B cell (primary cell): ENCODE results near the gene TPRN. TPM values are rescaled to one million over a fixed set of nuclear protein-coding genes. Genes with fewer than 3 reads are reported as not detected.

Experiments used
- ATAC-seq: fragments of 200-7000 bp; cut with Tn5 transposase; one replicate; pipeline ENCODE4 v1.10.0; 2021; ENCODE audit warnings: low read depth, mild to moderate bottlenecking, moderate number of reproducible peaks, moderate library complexity
- CTCF ChIA-PET: fragments of 350-600 bp; sonication (Branson Sonifier 250); formaldehyde crosslinking; loops from one replicate; lab custom pipeline; 2021; ENCODE audit warnings: antibody characterized with exemption, inconsistent platforms; lab: Charles Lee
- POLR2A ChIA-PET: fragments of 350-600 bp; sonication (Branson Sonifier 250); formaldehyde crosslinking; loops from one replicate; lab custom pipeline; 2021; ENCODE audit warnings: antibody characterized with exemption; lab: Charles Lee
- DNase-seq: peaks from one replicate; pipeline ENCODE4 v3.0.0; 2013
- H2AFZ ChIP-seq: 2 replicates; pipeline ENCODE4 v1.6.1; 2012; ENCODE audit warnings: mild to moderate bottlenecking, low read depth, low read length; ENCODE audit not compliant: insufficient read depth, poor library complexity, severe bottlenecking
- H3K27ac ChIP-seq, 2 donors: 1 replicate in 1 of 2; 2 replicates in 1 of 2; pipeline ENCODE4 v1.5.1; 2012 to 2013; ENCODE audit warnings: low read length in 2 of 2, mild to moderate bottlenecking in 2 of 2, moderate library complexity in 1 of 2
- H3K27me3 ChIP-seq, 4 experiments: fragments of 200-600 bp in 1 of 4; sonication (generic) in 1 of 4; replicated peaks in 1 of 4; 1 replicate in 2 of 4; 2 replicates in 2 of 4; pipeline versions ENCODE4 v1.6.1 to v1.7.0; 2013 to 2016; ENCODE audit warnings: low read length in 3 of 4, mild to moderate bottlenecking in 2 of 4, mixed read lengths in 1 of 4, moderate library complexity in 1 of 4; ENCODE audit not compliant: insufficient read depth in 4 of 4, control insufficient read depth in 3 of 4; ENCODE audit errors: control extremely low read depth in 1 of 4
- H3K36me3 ChIP-seq, 2 experiments: replicated peaks in 1 of 2; 1 replicate in 1 of 2; 2 replicates in 1 of 2; pipeline versions ENCODE4 v1.6.1 to v1.7.1; 2013; ENCODE audit warnings: low read length in 1 of 2; ENCODE audit not compliant: insufficient read depth in 2 of 2, control insufficient read depth in 1 of 2; ENCODE audit errors: control extremely low read depth in 1 of 2, extremely low read depth in 1 of 2
- H3K4me1 ChIP-seq, 2 donors: fragments of 200-600 bp in 1 of 2; sonication (generic) in 1 of 2; 1 replicate in 1 of 2; 2 replicates in 1 of 2; pipeline versions ENCODE4 v1.5.1 to v1.6.1; 2013 to 2017; ENCODE audit warnings: low read length in 2 of 2; ENCODE audit not compliant: control insufficient read depth in 2 of 2, insufficient read depth in 2 of 2
- H3K4me2 ChIP-seq: replicated peaks from 2 replicates; pipeline ENCODE3; 2012; ENCODE audit warnings: mild to moderate bottlenecking, low read depth, low read length; ENCODE audit not compliant: poor library complexity, severe bottlenecking
- H3K4me3 ChIP-seq, 5 experiments: fragments of 200-600 bp in 1 of 5; sonication (generic) in 1 of 5; 1 replicate in 3 of 5; 2 replicates in 2 of 5; pipeline versions ENCODE4 v1.5.1 to v1.7.0; 2011 to 2016; ENCODE audit warnings: low read length in 4 of 5, mild to moderate bottlenecking in 4 of 5, low read depth in 2 of 5, control low read depth in 1 of 5, moderate library complexity in 1 of 5; ENCODE audit not compliant: insufficient read depth in 1 of 5; ENCODE audit errors: control extremely low read depth in 1 of 5, extremely low read depth in 1 of 5
- H3K79me2 ChIP-seq: fragments of 200-600 bp; sonication (generic); one replicate; pipeline ENCODE4 v1.6.0; 2016; ENCODE audit warnings: low read length; ENCODE audit not compliant: control insufficient read depth, insufficient read depth
- H3K9ac ChIP-seq: fragments of 200-600 bp; sonication (generic); 2 replicates; pipeline ENCODE4 v1.6.1; 2017; ENCODE audit warnings: mild to moderate bottlenecking, low read length, moderate library complexity
- H3K9me3 ChIP-seq, 3 donors: one replicate each; pipeline versions ENCODE4 v1.6.1 to v1.7.1; 2013; ENCODE audit warnings: low read length in 2 of 3; ENCODE audit not compliant: control insufficient read depth in 2 of 3, insufficient read depth in 1 of 3; ENCODE audit errors: control extremely low read depth in 1 of 3
- H4K20me1 ChIP-seq: 2 replicates; pipeline ENCODE4 v1.6.0; 2012; ENCODE audit warnings: mild to moderate bottlenecking, low read length; ENCODE audit not compliant: insufficient read depth, control insufficient read depth, poor library complexity, severe bottlenecking
- H3K27ac Mint-ChIP-seq: one replicate; pipeline ENCODE4 v1.8.0; 2021; ENCODE audit warnings: mixed read lengths
- H3K27me3 Mint-ChIP-seq: one replicate; pipeline ENCODE4 v1.8.0; 2021; ENCODE audit warnings: mixed read lengths
- H3K4me1 Mint-ChIP-seq: one replicate; pipeline ENCODE4 v1.8.0; 2021; ENCODE audit warnings: mixed read lengths
- H3K4me3 Mint-ChIP-seq: one replicate; pipeline ENCODE4 v1.8.0; 2021; ENCODE audit warnings: mixed read lengths
- H3K9me3 Mint-ChIP-seq: one replicate; pipeline ENCODE4 v1.8.0; 2022; ENCODE audit warnings: mixed read lengths; ENCODE audit not compliant: insufficient read depth
- CTCF ChIP-seq: fragments of 200-600 bp; IDR thresholded peaks from one replicate; pipeline ENCODE4 v1.8.0; 2022; ENCODE audit warnings: antibody characterized with exemption, mild to moderate bottlenecking
- EZH2 ChIP-seq: IDR thresholded peaks from 2 replicates; pipeline ENCODE4 v1.6.1; 2012; ENCODE audit warnings: borderline replicate concordance, low read depth, mild to moderate bottlenecking, moderate library complexity, low read length; ENCODE audit not compliant: insufficient read depth, poor library complexity, severe bottlenecking
- WGBS: methylation state at CpG from one replicate; pipeline ENCODE4 v1.1.5; 2013; ENCODE audit warnings: missing lambda C conversion rate; ENCODE audit not compliant: insufficient coverage; 5-methylcytosine and 5-hydroxymethylcytosine counted together
- intact Hi-C: fragments of 100-400 bp; cut with micrococcal nuclease; formaldehyde crosslinking; loops from one replicate; pipeline ENCODE4 v1.10.0; 2022
- polyA plus RNA-seq: library from polyadenylated mRNA; depleted of rRNA; stranded (reverse); fragments of >200 nt; gene quantifications from 2 replicates; pipeline ENCODE4 v1.2.3, GENCODE V29; 2012
- total RNA-seq, 2 donors: library from RNA; stranded (reverse); fragments of 120-200 nt in 1 of 2; gene quantifications; 1 replicate in 1 of 2; 2 replicates in 1 of 2; pipeline versions ENCODE4 v1.2.3 to v1.2.4, GENCODE V29; 2013 to 2022

TPRN gene
- total and polyA plus RNA-seq, 2 donors (not counting 1 experiment from before 2014, with no cell fraction given), result 5.7 to 16.3 TPM

GRCh38 chr9:137232101-137232500 lies 31.6 kb upstream of the TPRN start:
- Histone ChIP-seq H3K9ac (no peak overlapping the region), H3K79me2 (peaks cover 5% of the 10 kb centered on the region), H3K4me2 (no peak overlapping the region), H3K27ac (no peak overlapping the region), H3K4me1 (peaks cover 33 to 37% of the 10 kb centered on the region in 2 donors), H2AFZ (no peak overlapping the region), H3K9me3 (peaks cover 0 to 3% (median 0%) of the 10 kb centered on the region in 3 donors), H4K20me1 (no peaks in the 10 kb centered on the region), H3K27me3 (peaks cover 0 to 31% (median 2%) of the 10 kb centered on the region in 4 experiments), H3K36me3 (no peaks in the 10 kb centered on the region), H3K4me3 (no peak overlapping the region)
- peaks cover 26% of the 10 kb centered on the region for H3K4me1 Mint-ChIP-seq
- POLR2A ChIA-PET, result no interaction called here
- intact Hi-C loops, result no loop called here
- 73% methylated on average over 9 of the region's 10 CpGs for WGBS
- H3K27ac Mint-ChIP-seq, result no peak overlapping the region
- H3K4me3 Mint-ChIP-seq, result no peak overlapping the region
- peaks cover 4% of the 10 kb centered on the region for H3K27me3 Mint-ChIP-seq
- TF ChIP-seq EZH2 (no peak), CTCF (no peak)
- CTCF ChIA-PET, result no interaction called here
- ATAC-seq (no peak), DNase-seq (no peak)
- H3K9me3 Mint-ChIP-seq, result no peaks in the 10 kb centered on the region

- TF ChIP-seq CTCF (no peak), EZH2 (no peak)
- H3K4me2 ChIP-seq, result no peak overlapping the region
- Mint-ChIP-seq H3K4me3 (no peak overlapping the region), H3K27ac (no peak overlapping the region), H3K4me1 (peaks cover 21% of the 10 kb centered on the region), H3K27me3 (peaks cover 4% of the 10 kb centered on the region), H3K9me3 (no peaks in the 10 kb centered on the region)
- H3K79me2 ChIP-seq, result peaks cover 4% of the 10 kb centered on the region
- H3K27me3 ChIP-seq, result peaks cover 0 to 36% (median 2%) of the 10 kb centered on the region in 4 experiments
- DNase-seq, result no peak
- 94% methylated on average over 21 of the region's 23 CpGs for WGBS
- no peaks in the 10 kb centered on the region for H3K36me3 ChIP-seq
- H3K4me1 ChIP-seq, result peaks cover 27 to 32% of the 10 kb centered on the region in 2 donors
- no peak overlapping the region for H3K4me3 ChIP-seq
- intact Hi-C loops, result no loop called here
- no peak overlapping the region for H3K9ac ChIP-seq
- H2AFZ ChIP-seq, result no peak overlapping the region
- no peaks in the 10 kb centered on the region for H4K20me1 ChIP-seq
- ChIA-PET POLR2A (no interaction called here), CTCF (interaction anchor here (0.9 to 1.2 kb wide), 2 partner anchors 113 to 136 kb away, joined by 3 to 4 read pairs; no protein-coding TSS in a partner anchor)
- H3K9me3 ChIP-seq, result peaks cover 0 to 3% (median 0%) of the 10 kb centered on the region in 3 donors
- no peak for ATAC-seq
- no peak overlapping the region for H3K27ac ChIP-seq
Measured at GRCh38 chr9:137231372-137232039, 31.0 kb upstream of the TPRN start.
